Endometrial microvascular endothelial cells (primary cell): Measurements from ENCODE around the gene KRTAP19-4. TPM values are rescaled to one million over a fixed set of nuclear protein-coding genes. Genes with fewer than 3 reads are reported as not detected.

Experiments used
- total RNA-seq: library from RNA; depleted of rRNA; stranded (reverse); fragments of >200 nt; gene quantifications from one replicate; pipeline ENCODE4 v1.2.3, GENCODE V29; 2015; ENCODE audit errors: inconsistent ontology term

The KRTAP19-4 gene
- total RNA-seq, 1 donor from 2014 or later, result not detected

Other genes with a start within 250 kb of the KRTAP19-4 start
- gene KRTAP24-1, start 214.2 kb downstream of the KRTAP19-4 start, total RNA-seq, result not detected
- gene KRTAP25-1, start 207.7 kb downstream of the KRTAP19-4 start, total RNA-seq, result not detected
- gene KRTAP26-1, start 176.8 kb downstream of the KRTAP19-4 start, total RNA-seq, result not detected
- gene KRTAP27-1, start 159.5 kb downstream of the KRTAP19-4 start, total RNA-seq, result not detected
- gene KRTAP23-1, start 148.6 kb downstream of the KRTAP19-4 start, total RNA-seq, result not detected
- not detected for gene KRTAP13-2, start 124.9 kb downstream of the KRTAP19-4 start, total RNA-seq
- gene KRTAP13-1, start 101.1 kb downstream of the KRTAP19-4 start, total RNA-seq, result not detected
- not detected for gene KRTAP13-3, start 71.2 kb downstream of the KRTAP19-4 start, total RNA-seq
- not detected for gene KRTAP13-4, start 66.9 kb downstream of the KRTAP19-4 start, total RNA-seq
- gene KRTAP15-1, start 56.9 kb downstream of the KRTAP19-4 start, total RNA-seq, result not detected
- not detected for gene KRTAP19-1, start 16.8 kb downstream of the KRTAP19-4 start, total RNA-seq
- not detected for gene KRTAP19-2, start 9.7 kb downstream of the KRTAP19-4 start, total RNA-seq
- not detected for gene KRTAP19-3, start 5.2 kb downstream of the KRTAP19-4 start, total RNA-seq
- gene KRTAP19-5, start 5.0 kb upstream of the KRTAP19-4 start, total RNA-seq, result not detected
- gene KRTAP19-6, start 44.7 kb upstream of the KRTAP19-4 start, total RNA-seq, result not detected
- gene KRTAP19-7, start 64.1 kb upstream of the KRTAP19-4 start, total RNA-seq, result not detected
- not detected for gene KRTAP22-2, start 93.2 kb upstream of the KRTAP19-4 start, total RNA-seq
- not detected for gene KRTAP6-3, start 95.3 kb upstream of the KRTAP19-4 start, total RNA-seq
- gene KRTAP6-2, start 101.7 kb upstream of the KRTAP19-4 start, total RNA-seq, result not detected
- not detected for gene KRTAP22-1, start 103.9 kb upstream of the KRTAP19-4 start, total RNA-seq
- not detected for gene KRTAP6-1, start 116.8 kb upstream of the KRTAP19-4 start, total RNA-seq
- gene KRTAP20-1, start 119.3 kb upstream of the KRTAP19-4 start, total RNA-seq, result not detected
- not detected for gene KRTAP20-4, start 123.5 kb upstream of the KRTAP19-4 start, total RNA-seq
- not detected for gene KRTAP20-2, start 138.0 kb upstream of the KRTAP19-4 start, total RNA-seq
- not detected for gene KRTAP20-3, start 145.7 kb upstream of the KRTAP19-4 start, total RNA-seq
- not detected for gene KRTAP21-3, start 221.6 kb upstream of the KRTAP19-4 start, total RNA-seq